Neural progenitor cell (in vitro differentiated cells): Measurements from ENCODE around the gene DYNLT2. TPM values are rescaled to one million over a fixed set of nuclear protein-coding genes. Genes with fewer than 3 reads are reported as not detected.
A peak's percentile ranks its signal among the peaks of the same experiment; 100 is the strongest.
"Not testable (repeated sequence)": the region's sequence is repeated elsewhere in the genome, so short reads cannot be mapped to it uniquely, and the experiment has no call there.

ENCODE experiments used
- DNase-seq: peaks from one replicate; pipeline ENCODE4 v3.0.0-alpha.2; 2016; ENCODE audit warnings: low spot score
- H2AFZ ChIP-seq: fragments of 200-600 bp; sonication (generic); replicated peaks from 2 replicates; pipeline ENCODE4 v1.6.1; 2016; ENCODE audit warnings: antibody characterized with exemption
- H3F3A ChIP-seq: fragments of 200-600 bp; sonication (generic); 2 replicates; pipeline ENCODE4 v1.6.1; 2016; ENCODE audit warnings: antibody characterized with exemption, low read depth
- H3K27ac ChIP-seq: fragments of 200-600 bp; sonication (generic); 2 replicates; pipeline ENCODE4 v1.5.1; 2016; ENCODE audit warnings: mild to moderate bottlenecking
- H3K27me3 ChIP-seq: fragments of 200-600 bp; sonication (generic); 2 replicates; pipeline ENCODE4 v1.6.1; 2016; ENCODE audit warnings: mild to moderate bottlenecking, moderate library complexity
- H3K36me3 ChIP-seq: fragments of 200-600 bp; sonication (generic); 2 replicates; pipeline ENCODE4 v1.5.1; 2016
- H3K4me1 ChIP-seq: fragments of 200-600 bp; sonication (generic); 2 replicates; pipeline ENCODE4 v1.6.1; 2016; ENCODE audit warnings: mixed run types
- H3K4me2 ChIP-seq: fragments of 200-600 bp; sonication (generic); 2 replicates; pipeline ENCODE4 v1.6.1; 2016
- H3K4me3 ChIP-seq: fragments of 200-600 bp; sonication (generic); 2 replicates; pipeline ENCODE4 v1.5.1; 2016
- H3K79me2 ChIP-seq: fragments of 200-600 bp; sonication (generic); 2 replicates; pipeline ENCODE4 v1.6.1; 2016; ENCODE audit warnings: low read depth
- H3K9ac ChIP-seq: fragments of 200-600 bp; sonication (generic); 2 replicates; pipeline ENCODE4 v1.6.1; 2016
- H3K9me3 ChIP-seq: fragments of 200-600 bp; sonication (generic); 2 replicates; pipeline ENCODE4 v1.5.1; 2016; ENCODE audit warnings: low read depth
- H4K20me1 ChIP-seq: fragments of 200-600 bp; sonication (generic); 2 replicates; pipeline ENCODE4 v1.6.1; 2016; ENCODE audit warnings: low read depth
- H3K27ac Mint-ChIP-seq: 3 replicates; pipeline ENCODE4 v1.8.0; 2021; ENCODE audit warnings: mixed read lengths
- H3K27me3 Mint-ChIP-seq: 2 replicates; pipeline ENCODE4 v1.8.0; 2022; ENCODE audit warnings: low read depth, mild to moderate bottlenecking, inconsistent platforms, moderate library complexity, mixed read lengths; ENCODE audit not compliant: insufficient read depth
- H3K36me3 Mint-ChIP-seq: 3 replicates; pipeline ENCODE4 v1.8.0; 2021; ENCODE audit warnings: mixed read lengths
- H3K4me1 Mint-ChIP-seq: 3 replicates; pipeline ENCODE4 v1.8.0; 2021; ENCODE audit warnings: mixed read lengths
- H3K4me3 Mint-ChIP-seq: 3 replicates; pipeline ENCODE4 v1.8.0; 2021; ENCODE audit warnings: mild to moderate bottlenecking, moderate library complexity, mixed read lengths
- H3K9me3 Mint-ChIP-seq: 3 replicates; pipeline ENCODE4 v1.8.0; 2020; ENCODE audit warnings: mixed read lengths
- CTCF ChIP-seq: fragments of 200-600 bp; sonication (generic); IDR thresholded peaks from 2 replicates; pipeline ENCODE4 v1.5.1; 2017; ENCODE audit warnings: antibody characterized with exemption, mild to moderate bottlenecking
- EZH2 ChIP-seq: fragments of 200-600 bp; sonication (generic); IDR thresholded peaks from 2 replicates; pipeline ENCODE4 v1.6.1; 2017; ENCODE audit warnings: antibody characterized with exemption, mild to moderate bottlenecking, moderate library complexity
- EZH2phosphoT487 ChIP-seq: fragments of 200-600 bp; sonication (generic); IDR thresholded peaks from 2 replicates; pipeline ENCODE4 v1.6.1; 2017; ENCODE audit warnings: antibody characterized with exemption
- total RNA-seq: library from RNA; depleted of rRNA; stranded (reverse); fragments of >200 nt; gene quantifications from 2 replicates; pipeline ENCODE4 v1.2.3, GENCODE V29; 2015; ENCODE audit warnings: low replicate concordance

DYNLT2 gene
- total RNA-seq, 1 donor from 2014 or later: 4.7 TPM

- peaks cover 2% of the 10 kb centered on the region for H3K27me3 Mint-ChIP-seq
- TF ChIP-seq EZH2phosphoT487 (no peak), EZH2 (no peak), CTCF (no peak)
- H3K4me1 ChIP-seq: peaks cover 27% of the 10 kb centered on the region
- H3K27me3 ChIP-seq: no peaks in the 10 kb centered on the region
- no peaks in the 10 kb centered on the region for H3K36me3 ChIP-seq
- H3K4me3 Mint-ChIP-seq: peak overlapping the region; percentile 94
- H3F3A ChIP-seq: no peaks in the 10 kb centered on the region
- H3K9me3 Mint-ChIP-seq: peaks cover 11% of the 10 kb centered on the region
- DNase-seq: no peak
- no peak overlapping the region for H3K27ac ChIP-seq
- H3K9me3 ChIP-seq: no peaks in the 10 kb centered on the region
- no peak overlapping the region for H2AFZ ChIP-seq
- peaks cover 31% of the 10 kb centered on the region for H3K4me1 Mint-ChIP-seq
- H3K36me3 Mint-ChIP-seq: peaks cover 27% of the 10 kb centered on the region
- peak overlapping the region; percentile 92 for H3K4me2 ChIP-seq
- peaks cover 98% of the 10 kb centered on the region for H3K79me2 ChIP-seq
- H3K9ac ChIP-seq: no peak overlapping the region
- H4K20me1 ChIP-seq: peaks cover 31% of the 10 kb centered on the region
- peak overlapping the region; percentile 85 for H3K4me3 ChIP-seq
- H3K27ac Mint-ChIP-seq: no peak overlapping the region
Measured at GRCh38 chr6:169700296-169700695, 51.1 kb downstream of the DYNLT2 start.

DNA sequence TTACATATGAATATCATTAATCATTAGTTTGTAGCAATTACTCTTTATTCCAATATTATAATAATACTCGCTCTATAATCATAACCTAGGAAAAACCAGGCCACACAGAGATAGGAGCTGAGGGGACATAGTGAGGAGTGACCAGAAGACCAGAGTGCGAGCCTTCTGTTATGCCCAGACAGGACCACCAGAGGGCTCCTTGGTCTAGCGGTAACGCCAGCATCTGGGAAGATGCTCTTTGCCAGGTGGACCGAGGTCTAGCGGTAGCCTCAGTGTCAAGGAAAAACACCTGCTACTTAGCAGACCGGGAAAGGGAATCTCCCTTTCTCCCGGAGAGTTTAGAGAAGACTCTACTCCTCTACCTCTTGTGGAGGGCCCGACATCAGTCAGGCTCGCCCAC, 54.3 kb downstream of the DYNLT2 start:
- H3K4me1 Mint-ChIP-seq: peaks cover 13% of the 10 kb centered on the region
- H3K4me2 ChIP-seq, H3K4me1 ChIP-seq, H3K36me3 ChIP-seq, H3K9me3 ChIP-seq, H3K27me3 ChIP-seq, H2AFZ ChIP-seq, H3K27ac Mint-ChIP-seq, H3K27me3 Mint-ChIP-seq, H3K4me3 Mint-ChIP-seq, H3K9ac ChIP-seq, H3F3A ChIP-seq, H3K4me3 ChIP-seq, H3K27ac ChIP-seq: not testable (repeated sequence)
- DNase-seq: peak; percentile 25
- H3K9me3 Mint-ChIP-seq: peaks cover 30% of the 10 kb centered on the region
- Histone ChIP-seq H3K79me2 (peaks cover 96% of the 10 kb centered on the region), H4K20me1 (peaks cover 11% of the 10 kb centered on the region)
- TF ChIP-seq CTCF: peak; percentile 51
- peaks cover 50% of the 10 kb centered on the region for H3K36me3 Mint-ChIP-seq

- Histone ChIP-seq H3K4me3 (no peak overlapping the region), H3F3A (no peaks in the 10 kb centered on the region), H3K36me3 (no peaks in the 10 kb centered on the region), H3K4me2 (no peak overlapping the region), H2AFZ (no peak overlapping the region), H3K27me3 (no peaks in the 10 kb centered on the region), H3K79me2 (peaks cover 95% of the 10 kb centered on the region), H3K9me3 (no peaks in the 10 kb centered on the region), H3K27ac (no peak overlapping the region), H4K20me1 (peaks cover 3% of the 10 kb centered on the region), H3K4me1 (no peaks in the 10 kb centered on the region), H3K9ac (no peak overlapping the region)
- peaks cover 2% of the 10 kb centered on the region for H3K27me3 Mint-ChIP-seq
- no peak overlapping the region for H3K4me3 Mint-ChIP-seq
- peaks cover 12% of the 10 kb centered on the region for H3K4me1 Mint-ChIP-seq
- H3K27ac Mint-ChIP-seq: no peak overlapping the region
- peaks cover 63% of the 10 kb centered on the region for H3K36me3 Mint-ChIP-seq
- H3K9me3 Mint-ChIP-seq: peaks cover 42% of the 10 kb centered on the region
- DNase-seq: no peak
- no peak for TF ChIP-seq EZH2
Measured at GRCh38 chr6:169695131-169695530, 56.2 kb downstream of the DYNLT2 start.

- no peak overlapping the region for H2AFZ ChIP-seq
- H3F3A ChIP-seq: no peaks in the 10 kb centered on the region
- peaks cover 52% of the 10 kb centered on the region for H3K9me3 Mint-ChIP-seq
- H3K4me2 ChIP-seq: no peak overlapping the region
- H3K27me3 Mint-ChIP-seq: no peaks in the 10 kb centered on the region
- peaks cover 7% of the 10 kb centered on the region for H3K4me1 Mint-ChIP-seq
- no peak overlapping the region for H3K4me3 ChIP-seq
- H4K20me1 ChIP-seq: no peaks in the 10 kb centered on the region
- H3K36me3 Mint-ChIP-seq: peaks cover 68% of the 10 kb centered on the region
- H3K36me3 ChIP-seq: peaks cover 8% of the 10 kb centered on the region
- no peaks in the 10 kb centered on the region for H3K4me1 ChIP-seq
- no peak overlapping the region for H3K27ac ChIP-seq
- no peak overlapping the region for H3K4me3 Mint-ChIP-seq
- H3K27me3 ChIP-seq: no peaks in the 10 kb centered on the region
- no peaks in the 10 kb centered on the region for H3K9me3 ChIP-seq
- peaks cover 70% of the 10 kb centered on the region for H3K79me2 ChIP-seq
- TF ChIP-seq EZH2 (no peak), EZH2phosphoT487 (no peak), CTCF (no peak)
- H3K27ac Mint-ChIP-seq: no peak overlapping the region
- no peak overlapping the region for H3K9ac ChIP-seq
- no peak for DNase-seq
Measured at GRCh38 chr6:169692516-169692915, 58.9 kb downstream of the DYNLT2 start.
